Activated CD4-positive, CD25-positive, alpha-beta regulatory T cell treated with anti-CD3 and anti-CD28 coated beads, Interleukin-2, amount 50 U/mL, for 72 hours (primary cell): ENCODE results near the gene BAHD1.

Experiments used
- DNase-seq: peaks from one replicate; pipeline ENCODE4 v3.0.0; 2021

Gene BAHD1

GRCh38 chr15:40470423-40471104, 29.8 kb downstream of the BAHD1 start, which contains the start of gene CHST14:
Gene CHST14, plus strand, starts transcription at chr15:40470984. Its CDS starts 230 bp downstream, at chr15:40471214.
- peak; percentile 62 for DNase-seq

GRCh38 chr15:40471105-40471807, 30.5 kb downstream of the BAHD1 start:
- DNase-seq = peak; percentile 59

GRCh38 chr15:40471808-40472150, 31.0 kb downstream of the BAHD1 start:
- DNase-seq = peak; percentile 38

GRCh38 chr15:40472171-40472727, 31.5 kb downstream of the BAHD1 start:
- no peak for DNase-seq

GRCh38 chr15:40474581-40474980, 33.8 kb downstream of the BAHD1 start:
- DNase-seq = no peak

- DNase-seq = no peak
These were observed 37.0 kb downstream of the BAHD1 start for GRCh38 chr15:40477642-40478327.

- no peak for DNase-seq
These were observed 38.3 kb downstream of the BAHD1 start for GRCh38 chr15:40479024-40479423.

- DNase-seq = no peak
These were observed 40.8 kb downstream of the BAHD1 start for GRCh38 chr15:40481341-40482074.

GRCh38 chr15:40483919-40484318, 43.2 kb downstream of the BAHD1 start:
- DNase-seq = peak; percentile 2

- no peak for DNase-seq
These were observed 45.5 kb downstream of the BAHD1 start for GRCh38 chr15:40486066-40486770.

- no peak for DNase-seq
These were observed 47.3 kb downstream of the BAHD1 start for GRCh38 chr15:40487816-40488682.

GRCh38 chr15:40489274-40490175, 48.8 kb downstream of the BAHD1 start:
- DNase-seq = no peak

- peak; percentile 41 for DNase-seq
These were observed 52.5 kb downstream of the BAHD1 start for GRCh38 chr15:40493089-40493840.

GRCh38 chr15:40495516-40495915, 54.8 kb downstream of the BAHD1 start:
- DNase-seq = no peak

- DNase-seq = no peak
These were observed 57.7 kb downstream of the BAHD1 start for GRCh38 chr15:40498418-40498817.

- DNase-seq = no peak
These were observed 58.1 kb downstream of the BAHD1 start for GRCh38 chr15:40498891-40499290.

- no peak for DNase-seq
These were observed 59.2 kb downstream of the BAHD1 start for GRCh38 chr15:40499931-40500330.

- DNase-seq = no peak
These were observed 60.0 kb downstream of the BAHD1 start for GRCh38 chr15:40500568-40501330.

- DNase-seq = no peak
These were observed 60.7 kb downstream of the BAHD1 start for GRCh38 chr15:40501487-40501886.
